ENCODE data around the gene GRID2. TPM values are rescaled to one million over a fixed set of nuclear protein-coding genes. Genes with fewer than 3 reads are reported as not detected.

The GRID2 gene
- total and polyA plus RNA-seq, 11 donors, result 0.29 to 0.38 (median 0.33) TPM; not detected in 8

DNA sequence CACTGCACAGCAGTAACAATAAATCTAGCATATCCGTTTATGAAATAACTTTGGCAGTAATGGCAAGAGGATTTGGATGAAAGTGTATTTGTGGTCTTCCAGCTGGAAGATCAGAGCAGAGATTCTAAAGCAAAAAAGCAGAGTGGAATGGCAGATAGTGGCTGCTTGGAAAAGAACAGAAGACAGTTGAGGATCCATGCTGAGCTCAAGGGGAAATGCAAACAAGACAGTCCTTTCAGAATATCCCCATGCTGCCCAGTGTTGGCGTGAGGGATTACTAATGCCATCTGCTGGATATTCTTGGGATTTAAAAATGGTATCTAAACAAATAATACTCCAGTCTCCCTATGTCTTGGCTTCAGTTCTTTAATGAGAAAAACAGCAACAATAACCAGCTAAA lies 895.7 kb downstream of the GRID2 start:
- TF ChIP-seq, protein P1, sequence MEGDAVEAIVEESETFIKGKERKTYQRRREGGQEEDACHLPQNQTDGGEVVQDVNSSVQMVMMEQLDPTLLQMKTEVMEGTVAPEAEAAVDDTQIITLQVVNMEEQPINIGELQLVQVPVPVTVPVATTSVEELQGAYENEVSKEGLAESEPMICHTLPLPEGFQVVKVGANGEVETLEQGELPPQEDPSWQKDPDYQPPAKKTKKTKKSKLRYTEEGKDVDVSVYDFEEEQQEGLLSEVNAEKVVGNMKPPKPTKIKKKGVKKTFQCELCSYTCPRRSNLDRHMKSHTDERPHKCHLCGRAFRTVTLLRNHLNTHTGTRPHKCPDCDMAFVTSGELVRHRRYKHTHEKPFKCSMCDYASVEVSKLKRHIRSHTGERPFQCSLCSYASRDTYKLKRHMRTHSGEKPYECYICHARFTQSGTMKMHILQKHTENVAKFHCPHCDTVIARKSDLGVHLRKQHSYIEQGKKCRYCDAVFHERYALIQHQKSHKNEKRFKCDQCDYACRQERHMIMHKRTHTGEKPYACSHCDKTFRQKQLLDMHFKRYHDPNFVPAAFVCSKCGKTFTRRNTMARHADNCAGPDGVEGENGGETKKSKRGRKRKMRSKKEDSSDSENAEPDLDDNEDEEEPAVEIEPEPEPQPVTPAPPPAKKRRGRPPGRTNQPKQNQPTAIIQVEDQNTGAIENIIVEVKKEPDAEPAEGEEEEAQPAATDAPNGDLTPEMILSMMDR (IDR thresholded peaks at IDR 0.05), result peak in 3 of 12 donors; percentile 10 to 37 (median 32)
- TF ChIP-seq POLR2A (IDR thresholded peaks at IDR 0.05), result no peak
- no peaks in the 10 kb centered on the region for H3K9me3 ChIP-seq
- WGBS, 4 donors, result 28 to 48% (median 31%) methylated on average over 2 of the region's 2 CpGs
- ATAC-seq (no peak), DNase-seq (no peak)
- no peak overlapping the region for H3K4me3 ChIP-seq
- H3K4me1 ChIP-seq, result no peaks in the 10 kb centered on the region
- intact Hi-C loops (cut with DNase I), result no loop called here
- H3K36me3 ChIP-seq, result no peaks in the 10 kb centered on the region
- H3K27me3 ChIP-seq, result no peaks in the 10 kb centered on the region
- H3K27ac ChIP-seq, result no peak overlapping the region

DNA sequence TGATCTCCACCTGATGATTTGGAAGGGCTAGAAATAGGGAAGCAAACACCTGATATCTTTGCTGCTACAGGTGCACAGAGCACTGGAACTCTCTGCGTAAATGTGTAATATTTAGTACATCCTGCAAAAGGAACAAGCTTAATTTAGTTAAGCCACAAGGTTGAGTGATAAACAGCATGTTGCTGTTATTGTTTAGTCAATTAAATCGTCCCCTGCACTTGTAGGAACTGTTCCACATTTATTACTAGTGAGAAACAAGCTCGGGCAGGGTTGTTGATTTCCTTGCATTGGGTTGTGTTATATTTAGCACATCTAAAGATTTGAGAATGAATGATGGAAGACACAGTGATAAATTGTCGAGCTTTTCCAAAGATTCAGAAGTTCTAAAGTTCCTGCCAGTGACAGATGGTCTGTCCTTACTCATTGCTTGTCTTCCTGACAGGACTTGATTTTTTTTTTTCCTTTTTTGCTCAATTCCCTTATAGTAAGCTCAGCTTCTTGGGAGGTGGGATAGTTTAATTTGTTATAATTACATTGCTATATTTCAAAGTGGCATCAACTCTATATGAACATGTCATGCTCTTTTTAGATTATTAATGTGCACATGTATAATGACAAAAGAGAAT lies 897.8 kb downstream of the GRID2 start:
- Histone ChIP-seq H3K36me3 (no peaks in the 10 kb centered on the region), H3K4me1 (no peaks in the 10 kb centered on the region), H3K27me3 (no peaks in the 10 kb centered on the region), H3K4me3 (no peak overlapping the region), H3K27ac (no peak overlapping the region), H3K9me3 (no peaks in the 10 kb centered on the region)
- DNase-seq (no peak), ATAC-seq (no peak)
- 30 to 40% (median 36%) methylated on average over 4 of the region's 4 CpGs for WGBS, 4 donors
- TF ChIP-seq, protein P1 (IDR thresholded peaks at IDR 0.05), result no peak
- TF ChIP-seq POLR2A (IDR thresholded peaks at IDR 0.05), result no peak
- intact Hi-C loops (cut with DNase I), result no loop called here

- WGBS, 4 donors, result 67 to 85% (median 75%) methylated on average over 4 of the region's 4 CpGs
- ATAC-seq (no peak), DNase-seq (no peak)
- Histone ChIP-seq H3K36me3 (no peaks in the 10 kb centered on the region), H3K4me3 (no peak overlapping the region), H3K9me3 (no peaks in the 10 kb centered on the region), H3K4me1 (no peaks in the 10 kb centered on the region), H3K27me3 (no peaks in the 10 kb centered on the region), H3K27ac (no peak overlapping the region)
- intact Hi-C loops (cut with DNase I), result no loop called here
- TF ChIP-seq, protein P1 (IDR thresholded peaks at IDR 0.05), result no peak
- TF ChIP-seq POLR2A (IDR thresholded peaks at IDR 0.05), result no peak
Observed at GRCh38 chr4:93203708-93204107, 899.9 kb downstream of the GRID2 start.

DNA sequence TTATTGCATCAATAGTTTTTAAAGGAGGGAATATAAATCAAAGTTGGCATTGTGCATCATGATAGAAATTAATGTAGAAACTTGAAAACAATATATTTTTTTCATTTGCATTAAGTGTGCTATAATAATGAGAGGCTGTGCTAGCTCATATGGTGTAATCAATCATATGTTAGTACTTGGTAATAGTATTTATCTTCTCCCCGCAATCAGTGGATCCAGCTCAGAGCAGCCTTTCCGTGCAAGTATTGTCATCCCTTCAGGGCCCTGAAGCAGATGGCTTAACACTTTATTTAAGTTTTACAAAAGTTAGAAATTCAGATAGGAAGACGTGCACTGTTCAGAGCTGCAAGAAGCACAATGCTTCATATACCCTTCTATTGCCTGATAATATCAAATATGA lies 908.5 kb downstream of the GRID2 start:
- intact Hi-C loops (cut with DNase I), result no loop called here
- H3K27ac ChIP-seq, result no peak overlapping the region
- peaks cover 0 to 6% (median 0%) of the 10 kb centered on the region in 12 donors for H3K9me3 ChIP-seq
- H3K4me3 ChIP-seq, result no peak overlapping the region
- no peaks in the 10 kb centered on the region for H3K4me1 ChIP-seq
- H3K36me3 ChIP-seq, result no peaks in the 10 kb centered on the region
- 70 to 79% (median 75%) methylated on average over 3 of the region's 3 CpGs for WGBS, 4 donors
- no peak for ATAC-seq
- TF ChIP-seq, protein P1 (IDR thresholded peaks at IDR 0.05), result no peak
- no peak for TF ChIP-seq POLR2A (IDR thresholded peaks at IDR 0.05)
- no peaks in the 10 kb centered on the region for H3K27me3 ChIP-seq
- no peak for DNase-seq
